DND-41 (cell line): ENCODE results near the gene ECHDC3.
"Not testable (repeated sequence)": the region's sequence is repeated elsewhere in the genome, so short reads cannot be mapped to it uniquely, and the experiment has no call there.

Experiments
- ATAC-seq: fragments of 200-7000 bp; cut with Tn5 transposase; 3 replicates; pipeline ENCODE4 v1.9.1; 2021; ENCODE audit warnings: low read depth; ENCODE audit not compliant: insufficient read depth
- DNase-seq: peaks from one replicate; pipeline ENCODE4 v3.0.0-alpha.2; 2020
- H2AFZ ChIP-seq: 2 replicates; pipeline ENCODE4 v1.6.0; 2012; ENCODE audit warnings: low read depth, low read length
- H3K27ac ChIP-seq: 2 replicates; pipeline ENCODE4 v1.5.1; 2012; ENCODE audit warnings: low read length, inconsistent platforms
- H3K27me3 ChIP-seq: fragments of 200-600 bp; sonication (generic); 2 replicates; pipeline ENCODE4 v1.6.0; 2012; ENCODE audit warnings: low read length, mild to moderate bottlenecking, inconsistent platforms; ENCODE audit not compliant: insufficient read depth, poor library complexity
- H3K36me3 ChIP-seq: 2 replicates; pipeline ENCODE4 v1.5.1; 2012; ENCODE audit warnings: low read length, inconsistent platforms; ENCODE audit not compliant: insufficient read depth
- H3K4me1 ChIP-seq: 2 replicates; pipeline ENCODE4 v1.5.1; 2012; ENCODE audit warnings: mild to moderate bottlenecking, low read length; ENCODE audit not compliant: insufficient read depth
- H3K4me2 ChIP-seq: 2 replicates; pipeline ENCODE4 v1.6.0; 2012; ENCODE audit warnings: mild to moderate bottlenecking, moderate library complexity, low read length, inconsistent platforms; ENCODE audit not compliant: insufficient read depth
- H3K4me3 ChIP-seq, 2 experiments: fragments of 200-600 bp in 1 of 2; shearing (Covaris generic) in 1 of 2; 2 replicates each; pipeline ENCODE4 v1.5.1; 2012 to 2016; ENCODE audit warnings: inconsistent platforms in 2 of 2, low read length in 2 of 2, mild to moderate bottlenecking in 2 of 2, low read depth in 1 of 2, moderate library complexity in 1 of 2
- H3K79me2 ChIP-seq: 2 replicates; pipeline ENCODE4 v1.6.0; 2012; ENCODE audit warnings: low read length, inconsistent platforms; ENCODE audit not compliant: insufficient read depth
- H3K9ac ChIP-seq: 2 replicates; pipeline ENCODE4 v1.6.0; 2012; ENCODE audit warnings: low read depth, mild to moderate bottlenecking, inconsistent platforms, low read length, moderate library complexity
- H3K9me3 ChIP-seq: 2 replicates; pipeline ENCODE4 v1.5.1; 2012; ENCODE audit warnings: low read length, moderate library complexity, mild to moderate bottlenecking, inconsistent platforms; ENCODE audit not compliant: insufficient read depth, severe bottlenecking
- H4K20me1 ChIP-seq: 2 replicates; pipeline ENCODE4 v1.6.0; 2012; ENCODE audit warnings: low read length; ENCODE audit not compliant: insufficient read depth
- CTCF ChIP-seq: IDR thresholded peaks from 2 replicates; pipeline ENCODE4 v1.5.1; 2012; ENCODE audit warnings: borderline replicate concordance, low read length, moderate library complexity, mild to moderate bottlenecking; ENCODE audit not compliant: poor library complexity, severe bottlenecking; ENCODE audit errors: extremely low read depth
- EZH2 ChIP-seq: IDR thresholded peaks from 3 replicates; pipeline ENCODE4 v1.6.1; 2012; ENCODE audit warnings: borderline replicate concordance, low read depth, mild to moderate bottlenecking, moderate library complexity, low read length, inconsistent platforms; ENCODE audit not compliant: severe bottlenecking

The ECHDC3 gene

DNA sequence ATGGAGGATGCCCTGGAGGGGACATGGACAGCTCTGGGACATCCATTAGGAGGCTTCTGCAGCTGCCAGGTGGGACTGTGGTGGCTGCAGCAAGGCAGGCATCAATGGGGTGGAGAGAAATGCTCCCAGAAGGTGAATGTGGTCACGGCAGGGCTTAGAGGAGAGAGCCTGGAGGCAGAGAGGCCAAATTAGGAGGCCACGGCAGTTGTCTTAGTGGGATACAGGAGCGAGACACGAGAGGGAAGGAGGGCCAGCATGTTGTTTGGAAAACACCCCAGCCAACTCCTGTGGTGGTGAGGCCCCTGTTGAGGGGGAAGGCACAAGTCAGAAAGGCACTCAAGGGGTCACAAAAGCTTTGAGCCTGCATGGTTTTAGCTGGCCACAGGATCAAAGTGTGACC, 14.6 kb upstream of the ECHDC3 start:
- Histone ChIP-seq H3K4me3 (no peak overlapping the region), H3K9ac (no peak overlapping the region), H3K9me3 (peaks cover 20% of the 10 kb centered on the region), H3K79me2 (no peaks in the 10 kb centered on the region), H3K4me2 (no peak overlapping the region), H3K4me1 (no peaks in the 10 kb centered on the region), H2AFZ (no peak overlapping the region), H3K27ac (no peak overlapping the region), H4K20me1 (no peaks in the 10 kb centered on the region), H3K27me3 (no peaks in the 10 kb centered on the region), H3K36me3 (no peaks in the 10 kb centered on the region)
- TF ChIP-seq EZH2 (no peak), CTCF (no peak)
- no peak for DNase-seq
- no peak for ATAC-seq

DNA sequence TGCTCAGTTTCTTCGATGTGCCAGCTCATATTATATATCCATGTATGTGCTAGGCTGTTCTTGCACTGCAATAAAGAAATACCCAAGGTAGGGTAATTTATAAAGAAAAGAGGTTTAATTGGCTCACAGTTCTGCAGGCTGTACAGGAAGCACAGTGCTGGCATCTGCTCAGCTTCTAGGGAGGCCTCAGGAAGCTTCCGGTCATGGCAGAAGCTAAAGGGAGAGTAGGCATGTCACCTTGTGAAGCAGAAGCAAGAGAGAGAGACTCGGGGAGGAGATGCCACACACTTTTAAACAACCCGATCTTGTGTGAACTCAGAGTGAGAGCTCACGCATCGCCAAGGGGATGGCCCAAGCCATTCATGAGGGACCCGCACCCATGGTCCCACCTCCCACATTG, 13.8 kb upstream of the ECHDC3 start:
- no peaks in the 10 kb centered on the region for H4K20me1 ChIP-seq
- no peak overlapping the region for H2AFZ ChIP-seq
- H3K27ac ChIP-seq = no peak overlapping the region
- H3K9me3 ChIP-seq = peaks cover 20% of the 10 kb centered on the region
- no peaks in the 10 kb centered on the region for H3K79me2 ChIP-seq
- H3K9ac ChIP-seq = no peak overlapping the region
- no peaks in the 10 kb centered on the region for H3K27me3 ChIP-seq
- no peaks in the 10 kb centered on the region for H3K36me3 ChIP-seq
- DNase-seq = no peak
- no peaks in the 10 kb centered on the region for H3K4me1 ChIP-seq
- H3K4me3 ChIP-seq = no peak overlapping the region
- no peak for TF ChIP-seq CTCF
- ATAC-seq = no peak
- no peak overlapping the region for H3K4me2 ChIP-seq

- Histone ChIP-seq H3K9ac (no peak overlapping the region), H3K4me3 (no peak overlapping the region), H3K4me1 (no peaks in the 10 kb centered on the region), H4K20me1 (no peaks in the 10 kb centered on the region), H3K36me3 (no peaks in the 10 kb centered on the region), H3K27ac (no peak overlapping the region), H3K9me3 (peaks cover 20% of the 10 kb centered on the region), H3K4me2 (no peak overlapping the region), H2AFZ (no peak overlapping the region), H3K79me2 (no peaks in the 10 kb centered on the region), H3K27me3 (no peaks in the 10 kb centered on the region)
- no peak for DNase-seq
- TF ChIP-seq EZH2 (no peak), CTCF (no peak)
- no peak for ATAC-seq
Observed at GRCh38 chr10:11729790-11730315, 12.3 kb upstream of the ECHDC3 start.

GRCh38 chr10:11730779-11731178, 11.4 kb upstream of the ECHDC3 start:
- H3K4me2 ChIP-seq = no peak overlapping the region
- H3K27ac ChIP-seq = no peak overlapping the region
- peaks cover 20% of the 10 kb centered on the region for H3K9me3 ChIP-seq
- H3K36me3 ChIP-seq = no peaks in the 10 kb centered on the region
- H3K4me1 ChIP-seq = no peaks in the 10 kb centered on the region
- H2AFZ ChIP-seq = no peak overlapping the region
- ATAC-seq (no peak), DNase-seq (no peak)
- no peak overlapping the region for H3K9ac ChIP-seq
- no peaks in the 10 kb centered on the region for H3K79me2 ChIP-seq
- H3K4me3 ChIP-seq = no peak overlapping the region
- H3K27me3 ChIP-seq = no peaks in the 10 kb centered on the region
- no peak for TF ChIP-seq EZH2
- TF ChIP-seq CTCF = no peak
- no peaks in the 10 kb centered on the region for H4K20me1 ChIP-seq

DNA sequence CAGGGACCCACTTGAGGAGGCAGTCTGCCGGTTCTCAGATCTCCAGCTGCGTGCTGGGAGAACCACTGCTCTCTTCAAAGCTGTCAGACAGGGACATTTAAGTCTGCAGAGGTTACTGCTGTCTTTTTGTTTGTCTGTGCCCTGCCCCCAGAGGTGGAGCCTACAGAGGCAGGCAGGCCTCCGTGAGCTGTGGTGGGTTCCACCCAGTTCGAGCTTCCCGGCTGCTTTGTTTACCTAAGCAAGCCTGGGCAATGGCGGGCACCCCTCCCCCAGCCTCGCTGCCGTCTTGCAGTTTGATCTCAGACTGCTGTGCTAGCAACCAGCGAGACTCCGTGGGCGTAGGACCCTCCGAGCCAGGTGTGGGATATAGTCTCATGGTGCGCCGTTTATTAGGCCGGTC, 5.4 kb upstream of the ECHDC3 start:
- not testable (repeated sequence) for H3K4me3 ChIP-seq

More for the DNA sequence above, 5.4 kb upstream of the ECHDC3 start:
- not testable (repeated sequence) for H3K79me2 ChIP-seq, ATAC-seq, H2AFZ ChIP-seq, H3K27ac ChIP-seq, H3K36me3 ChIP-seq, H3K4me2 ChIP-seq, H3K9me3 ChIP-seq, H3K9ac ChIP-seq, H4K20me1 ChIP-seq, H3K27me3 ChIP-seq, H3K4me1 ChIP-seq
- DNase-seq = peak; percentile 30
